Measurements from ENCODE around the gene BDNF.

- TF ChIP-seq EZH2 (IDR thresholded peaks at IDR 0.05; ENCODE audit: borderline replicate concordance), result no peak
- TF ChIP-seq CTCF (IDR thresholded peaks at IDR 0.05; ENCODE audit: poor library complexity), result peak; percentile 25
Observed at GRCh38 chr11:27717377-27717776, 17.1 kb upstream of the BDNF start.

Measured in hepatocyte (in vitro differentiated cells).